Endothelial cell of umbilical vein (primary cell): ENCODE data around the gene DND1. TPM values are rescaled to one million over a fixed set of nuclear protein-coding genes. Genes with fewer than 3 reads are reported as not detected.

Experiments used
- BruUV-seq: library from RNA; stranded (reverse); fragments of 400-500 nt; replicated peaks from 2 replicates; lab custom pipeline; 2021; lab: Mats Ljungman, UMichigan
- CTCF ChIA-PET: fragments of 300-600, 350-600 bp; sonication (Branson Sonifier 250); formaldehyde crosslinking; loops from one replicate; lab custom pipeline; 2021; ENCODE audit warnings: antibody characterized with exemption, inconsistent platforms; lab: Charles Lee
- POLR2A ChIA-PET: fragments of 300-600, 350-600 bp; sonication (Branson Sonifier 250); formaldehyde crosslinking; loops from one replicate; lab custom pipeline; 2021; ENCODE audit warnings: antibody characterized with exemption, inconsistent platforms; lab: Charles Lee
- DNase-seq: peaks from one replicate; pipeline ENCODE4 v3.0.0-alpha.2; 2011; ENCODE audit warnings: low read depth, low spot score
- FAIRE-seq: peaks from 2 replicates; lab custom pipeline; 2011; peaks lifted over from hg19 to GRCh38; lab: Jason Lieb, UNC
- H2AFZ ChIP-seq: 2 replicates; pipeline ENCODE4 v1.6.0; 2012; ENCODE audit warnings: low read depth, low read length, control low read depth, inconsistent platforms
- H3K27ac ChIP-seq: 2 replicates; pipeline ENCODE4 v1.5.1; 2011; ENCODE audit warnings: low read depth, mild to moderate bottlenecking, control low read depth, low read length, moderate library complexity; ENCODE audit not compliant: insufficient read depth
- H3K27me3 ChIP-seq, 2 experiments: 2 replicates each; pipeline versions ENCODE4 v1.6.0 to v1.6.1; 2011; ENCODE audit warnings: low read length in 2 of 2, mixed read lengths in 1 of 2; ENCODE audit not compliant: control insufficient read depth in 2 of 2, insufficient read depth in 2 of 2
- H3K36me3 ChIP-seq, 2 experiments: 2 replicates in 1 of 2; 3 replicates in 1 of 2; pipeline ENCODE4 v1.5.1; 2011; ENCODE audit warnings: low read length in 2 of 2, mild to moderate bottlenecking in 1 of 2, moderate library complexity in 1 of 2; ENCODE audit not compliant: control insufficient read depth in 2 of 2, insufficient read depth in 2 of 2; ENCODE audit errors: extremely low read depth in 1 of 2
- H3K4me1 ChIP-seq: 3 replicates; pipeline ENCODE4 v1.5.1; 2011; ENCODE audit warnings: mild to moderate bottlenecking, low read length; ENCODE audit not compliant: control insufficient read depth, insufficient read depth; ENCODE audit errors: extremely low read depth
- H3K4me2 ChIP-seq: 2 replicates; pipeline ENCODE4 v1.6.1; 2011; ENCODE audit warnings: low read length, control low read depth, mixed read lengths; ENCODE audit not compliant: insufficient read depth
- H3K4me3 ChIP-seq, 3 experiments: fragments of 200-600 bp in 1 of 3; sonication (generic), shearing (Covaris generic) in 1 of 3; replicated peaks in 1 of 3; 2 replicates each; pipeline ENCODE4 v1.5.1; 2011 to 2016; ENCODE audit warnings: control low read depth in 3 of 3, low read length in 3 of 3, mild to moderate bottlenecking in 2 of 3, inconsistent platforms in 1 of 3, low read depth in 1 of 3, moderate library complexity in 1 of 3; ENCODE audit not compliant: insufficient read depth in 1 of 3
- H3K79me2 ChIP-seq: 2 replicates; pipeline ENCODE4 v1.6.0; 2012; ENCODE audit warnings: low read length, inconsistent platforms; ENCODE audit not compliant: control insufficient read depth, insufficient read depth
- H3K9ac ChIP-seq: replicated peaks from 2 replicates; pipeline ENCODE3; 2011; ENCODE audit warnings: low read length, control low read depth; ENCODE audit not compliant: insufficient read depth; ENCODE audit errors: extremely low read depth
- H3K9me1 ChIP-seq: replicated peaks from 3 replicates; pipeline ENCODE4 v1.6.0; 2011; ENCODE audit warnings: mild to moderate bottlenecking, low read length; ENCODE audit not compliant: control insufficient read depth, insufficient read depth; ENCODE audit errors: extremely low read depth
- H3K9me3 ChIP-seq: replicated peaks from 2 replicates; pipeline ENCODE4 v1.5.1; 2012; ENCODE audit warnings: low read length, inconsistent platforms; ENCODE audit not compliant: control insufficient read depth, insufficient read depth
- H4K20me1 ChIP-seq: replicated peaks from 2 replicates; pipeline ENCODE3; 2011; ENCODE audit warnings: mild to moderate bottlenecking, low read length; ENCODE audit not compliant: control insufficient read depth, insufficient read depth; ENCODE audit errors: extremely low read depth
- CTCF ChIP-seq, 2 donors: IDR thresholded peaks; 1 replicate in 1 of 2; 2 replicates in 1 of 2; pipeline ENCODE4 v1.5.1; 2011; ENCODE audit warnings: low read length in 2 of 2, mild to moderate bottlenecking in 2 of 2, moderate library complexity in 2 of 2, control low read depth in 1 of 2, inconsistent platforms in 1 of 2, low read depth in 1 of 2; ENCODE audit not compliant: insufficient read depth in 1 of 2; ENCODE audit errors: extremely low read depth in 1 of 2
- EZH2 ChIP-seq: IDR thresholded peaks from 2 replicates; pipeline ENCODE4 v1.6.1; 2012; ENCODE audit warnings: borderline replicate concordance, low read depth, mild to moderate bottlenecking, moderate library complexity, low read length, inconsistent platforms; ENCODE audit not compliant: severe bottlenecking
- FOS ChIP-seq: IDR thresholded peaks from 2 replicates; pipeline ENCODE4 v1.6.1; 2011; ENCODE audit warnings: mild to moderate bottlenecking, low read length, moderate library complexity, borderline replicate concordance; ENCODE audit not compliant: insufficient read depth
- JUN ChIP-seq: IDR thresholded peaks from 2 replicates; pipeline ENCODE4 v1.6.1; 2011; ENCODE audit warnings: borderline replicate concordance, low read depth; ENCODE audit not compliant: insufficient read length, insufficient read depth
- POLR2AphosphoS5 ChIP-seq: IDR thresholded peaks from 2 replicates; pipeline ENCODE4 v1.6.1; 2012; ENCODE audit warnings: low read depth, mild to moderate bottlenecking, control low read depth, low read length, moderate library complexity; ENCODE audit not compliant: insufficient read depth
- dilution Hi-C: fragments of 300-500 bp; cut with MboI; formaldehyde crosslinking; loops from one replicate; pipeline ENCODE4 v1.15.0; 2019; ENCODE audit warnings: low sequenced_read_pairs; ENCODE audit not compliant: extremely low pct_ligation_motif_present
- intact Hi-C: fragments of 100-400 bp; cut with micrococcal nuclease; formaldehyde crosslinking; loops from one replicate; pipeline ENCODE4 v1.10.0; 2022
- polyA plus RNA-seq, 4 experiments: library from polyadenylated mRNA; depleted of rRNA in 3 of 4; stranded (reverse) in 3 of 4; unstranded in 1 of 4; fragments of >200 nt; gene quantifications; 2 replicates each; pipeline versions ENCODE4 v1.2.1 to v1.2.3, GENCODE V29; 2011 to 2012; ENCODE audit warnings: missing spikeins in 1 of 4
- total RNA-seq: library from RNA; stranded (reverse); gene quantifications from 2 replicates; pipeline ENCODE4 v1.2.3, GENCODE V29; 2021

Gene DND1
- total and polyA plus RNA-seq, 2 donors (not counting 3 experiments of a cell fraction or from before 2014, with no cell fraction given), result 1.1 to 1.2 TPM

GRCh38 chr5:140630292-140631035 is 42.9 kb downstream of the DND1 start:
- H3K4me3 ChIP-seq, result no peak overlapping the region
- intact Hi-C loops (loop anchor here (10.0 kb wide), 1 partner anchor 386 kb away; no protein-coding TSS in a partner anchor), dilution Hi-C loops (no loop called here)
- H3K36me3 ChIP-seq, result no peaks in the 10 kb centered on the region
- H3K9ac ChIP-seq, result no peak overlapping the region
- FAIRE-seq, result no peak
- H3K79me2 ChIP-seq, result no peaks in the 10 kb centered on the region
- H3K27me3 ChIP-seq, result peaks cover 0 to 3% of the 10 kb centered on the region in 2 experiments
- H4K20me1 ChIP-seq, result no peaks in the 10 kb centered on the region
- no peak overlapping the region for H2AFZ ChIP-seq
- no peak for TF ChIP-seq CTCF (IDR thresholded peaks at IDR 0.05; ENCODE audit: extremely low read depth in 1 of 2, insufficient read depth in 1 of 2, low read depth in 1 of 2, low read length in 2 of 2)
- no peak for TF ChIP-seq FOS
- TF ChIP-seq EZH2, result no peak
- no peak for TF ChIP-seq JUN
- TF ChIP-seq POLR2AphosphoS5, result no peak
- H3K9me1 ChIP-seq, result no peaks in the 10 kb centered on the region
- ChIA-PET POLR2A (no interaction called here), CTCF (interaction anchor here (1.0 to 1.4 kb wide), 5 partner anchors 49 to 391 kb away, joined by 3 to 7 read pairs (median 5); partner anchors contain the start of gene EIF4EBP3)
- no peaks in the 10 kb centered on the region for H3K9me3 ChIP-seq
- BruUV-seq, result no TSS peak
- no peak for DNase-seq
- peaks cover 15% of the 10 kb centered on the region for H3K4me1 ChIP-seq
- H3K27ac ChIP-seq, result no peak overlapping the region
- no peak overlapping the region for H3K4me2 ChIP-seq
